GM12872 (cell line): ENCODE results near the gene HOXA3.

Experiments used
- CTCF ChIP-seq: IDR thresholded peaks from 3 replicates; pipeline ENCODE4 v1.5.1; 2011; ENCODE audit warnings: low read depth, mild to moderate bottlenecking, low read length, moderate library complexity; ENCODE audit not compliant: insufficient read depth

The HOXA3 gene

GRCh38 chr7:27177795-27178320, 25.5 kb upstream of the HOXA3 start:
- TF ChIP-seq CTCF, result no peak

- no peak for TF ChIP-seq CTCF
Observed at GRCh38 chr7:27176962-27177794, 24.8 kb upstream of the HOXA3 start.

GRCh38 chr7:27176524-27176845, 24.1 kb upstream of the HOXA3 start:
- TF ChIP-seq CTCF, result no peak

- TF ChIP-seq CTCF, result no peak
Observed at GRCh38 chr7:27175626-27176523, 23.5 kb upstream of the HOXA3 start.

GRCh38 chr7:27174874-27175625, 22.7 kb upstream of the HOXA3 start:
- no peak for TF ChIP-seq CTCF

GRCh38 chr7:27173956-27174873, 21.8 kb upstream of the HOXA3 start, which contains the start of gene HOXA10:
TSS of gene HOXA10 (minus strand) at chr7:27174320. CDS start at chr7:27174306, 14 bp downstream.
- TF ChIP-seq CTCF, result no peak
